Mucosa of stomach (tissue), 1 donor: ENCODE results near the gene MRPS15.

Experiments used
- H3K27me3 ChIP-seq: one replicate; pipeline ENCODE4 v1.7.0; 2013; ENCODE audit warnings: mild to moderate bottlenecking, low read length; ENCODE audit not compliant: control insufficient read depth, insufficient read depth
- H3K36me3 ChIP-seq: one replicate; pipeline ENCODE4 v1.7.0; 2013; ENCODE audit warnings: low read length; ENCODE audit not compliant: control insufficient read depth, insufficient read depth
- H3K4me1 ChIP-seq: one replicate; pipeline ENCODE4 v1.7.0; 2013; ENCODE audit warnings: mild to moderate bottlenecking, low read length; ENCODE audit not compliant: control insufficient read depth, insufficient read depth
- H3K4me3 ChIP-seq: one replicate; pipeline ENCODE4 v1.7.0; 2013; ENCODE audit warnings: low read length
- H3K9ac ChIP-seq: one replicate; pipeline ENCODE4 v1.7.0; 2013; ENCODE audit warnings: mild to moderate bottlenecking, low read length, moderate library complexity
- H3K9me3 ChIP-seq: one replicate; pipeline ENCODE4 v1.7.0; 2013; ENCODE audit warnings: mild to moderate bottlenecking, low read length, moderate library complexity; ENCODE audit not compliant: control insufficient read depth
- donor health status: Pancreatic carcinoma.

The MRPS15 gene

DNA sequence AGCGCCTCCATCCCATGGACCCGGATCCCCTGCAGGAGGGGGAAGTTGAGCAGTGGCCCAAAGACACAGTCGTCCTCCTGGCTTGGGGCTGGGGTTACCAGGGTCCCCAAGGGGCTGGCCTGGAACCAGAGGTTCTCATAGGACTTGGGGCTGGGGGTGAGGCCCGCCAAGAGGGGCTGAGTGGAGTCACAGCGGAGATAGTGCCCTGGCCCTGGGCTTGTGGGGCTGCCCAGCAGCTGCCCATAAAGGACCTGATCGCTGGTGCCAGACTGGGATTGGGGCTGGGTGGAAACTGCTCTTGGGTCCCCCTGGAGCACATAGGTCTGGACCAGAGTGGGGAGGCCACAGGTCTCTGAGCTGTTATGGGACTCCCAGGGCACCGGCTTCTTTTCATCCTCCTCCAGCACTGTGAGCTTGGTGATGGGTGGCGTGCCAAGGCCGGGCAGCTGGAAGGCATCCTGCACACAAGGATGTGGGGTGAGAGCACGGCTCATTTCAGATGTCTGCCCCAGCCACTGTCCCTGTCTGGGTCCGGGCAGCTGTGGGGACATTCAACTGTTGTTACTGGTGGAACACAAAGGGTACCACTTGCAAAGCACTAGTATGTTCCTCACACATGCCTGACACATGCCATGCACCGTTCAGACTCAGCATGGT lies 2.3 kb upstream of the MRPS15 start:
- Histone ChIP-seq H3K36me3 (no peaks in the 10 kb centered on the region), H3K9me3 (no peaks in the 10 kb centered on the region), H3K27me3 (no peaks in the 10 kb centered on the region), H3K4me1 (peaks cover 9% of the 10 kb centered on the region), H3K9ac (no peak overlapping the region), H3K4me3 (no peak overlapping the region)

DNA sequence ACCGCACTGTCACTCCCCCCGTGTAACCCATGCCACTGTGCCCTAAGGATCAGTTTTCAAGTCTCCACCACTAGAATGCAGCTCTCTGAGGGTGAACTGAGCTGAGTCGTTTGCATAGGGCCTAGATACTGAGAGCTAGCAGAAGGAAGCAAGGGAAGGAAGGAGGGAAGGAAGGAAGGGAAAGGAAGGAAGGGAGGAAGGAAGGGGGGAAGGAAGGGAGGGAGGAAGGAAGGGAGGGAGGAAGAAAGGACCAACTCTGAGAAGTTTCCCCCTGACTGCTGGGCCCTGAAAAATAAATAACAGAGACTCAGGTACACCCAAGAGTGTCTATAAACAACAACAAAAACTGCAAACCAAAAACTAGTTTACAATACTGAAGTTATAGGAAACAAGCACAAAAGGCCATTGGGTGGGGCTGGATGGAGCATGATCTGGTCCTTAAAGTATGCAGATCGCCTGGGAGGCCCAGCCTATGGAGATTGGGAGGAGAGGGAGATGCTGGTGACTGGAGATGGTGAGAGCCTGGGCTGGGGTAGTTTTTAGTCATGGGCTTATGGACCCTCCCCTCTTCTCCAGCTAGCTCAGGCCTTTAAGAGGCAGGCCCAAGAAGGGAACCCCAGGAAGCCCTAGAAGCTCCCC lies 1.7 kb upstream of the MRPS15 start:
- no peak overlapping the region for H3K9ac ChIP-seq
- no peak overlapping the region for H3K4me3 ChIP-seq
- H3K27me3 ChIP-seq = no peaks in the 10 kb centered on the region
- peaks cover 2% of the 10 kb centered on the region for H3K36me3 ChIP-seq
- peaks cover 9% of the 10 kb centered on the region for H3K4me1 ChIP-seq
- H3K9me3 ChIP-seq = no peaks in the 10 kb centered on the region

DNA sequence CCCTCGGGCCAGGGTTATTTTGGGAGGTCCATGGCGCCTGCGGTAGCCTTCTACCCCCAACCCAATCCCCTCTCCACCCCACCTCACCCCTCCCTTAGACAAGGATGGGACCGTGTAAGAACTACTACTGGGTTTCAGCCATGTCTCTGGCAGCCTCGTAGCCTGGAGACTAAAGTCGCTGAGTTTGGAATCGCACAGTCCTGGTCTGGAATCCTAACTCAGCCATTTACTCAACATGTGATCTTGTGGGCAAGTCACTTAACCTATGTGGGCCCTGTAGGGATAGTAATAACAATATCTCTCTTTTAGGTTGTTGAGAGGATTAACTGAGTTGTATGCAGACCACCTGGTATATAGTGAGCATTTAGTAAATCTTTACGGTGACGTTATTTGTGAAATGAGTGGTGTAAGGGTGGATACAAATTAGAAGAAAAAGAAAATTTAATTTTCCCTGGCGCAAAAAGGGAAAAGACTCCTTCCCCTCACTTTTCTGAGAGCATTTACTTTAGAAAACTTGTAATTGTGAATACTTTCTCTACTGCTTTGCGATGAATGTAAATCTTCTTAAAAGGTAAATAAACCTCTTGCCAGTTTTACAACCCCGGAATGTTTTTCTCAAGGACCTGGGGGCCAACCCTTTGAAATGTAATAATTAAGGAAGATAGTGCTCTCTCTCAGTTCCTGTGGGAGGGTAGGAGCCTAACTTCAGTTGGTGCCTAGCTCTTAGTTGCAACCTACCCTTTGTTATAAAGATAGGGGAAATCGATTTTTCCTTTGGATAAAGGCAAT lies 615 bp upstream of the MRPS15 start:
- H3K36me3 ChIP-seq = peaks cover 9% of the 10 kb centered on the region
- H3K9ac ChIP-seq = peak overlapping the region; percentile 76
- H3K27me3 ChIP-seq = no peaks in the 10 kb centered on the region
- peaks cover 9% of the 10 kb centered on the region for H3K4me1 ChIP-seq
- no peaks in the 10 kb centered on the region for H3K9me3 ChIP-seq
- peak overlapping the region; percentile 62 for H3K4me3 ChIP-seq

DNA sequence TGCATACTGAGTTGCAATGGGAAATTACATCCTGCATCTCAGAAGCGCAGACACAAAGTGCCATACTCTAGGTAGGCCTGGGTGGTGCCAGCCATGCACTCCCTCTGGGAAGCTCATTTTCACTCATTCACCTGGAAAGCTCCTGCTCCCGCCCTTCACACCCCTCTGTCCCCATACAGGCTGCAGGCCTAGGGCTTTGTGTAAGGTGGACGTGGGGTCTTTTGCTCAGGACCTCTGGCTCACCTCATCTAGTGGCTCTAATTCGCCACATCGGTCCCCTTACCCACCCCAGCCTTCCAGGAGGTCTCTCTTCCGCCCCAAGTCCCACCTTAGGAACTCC lies 751 bp downstream of the MRPS15 start:
- Histone ChIP-seq H3K9ac (peak overlapping the region; percentile 76), H3K4me3 (peak overlapping the region; percentile 62)

DNA sequence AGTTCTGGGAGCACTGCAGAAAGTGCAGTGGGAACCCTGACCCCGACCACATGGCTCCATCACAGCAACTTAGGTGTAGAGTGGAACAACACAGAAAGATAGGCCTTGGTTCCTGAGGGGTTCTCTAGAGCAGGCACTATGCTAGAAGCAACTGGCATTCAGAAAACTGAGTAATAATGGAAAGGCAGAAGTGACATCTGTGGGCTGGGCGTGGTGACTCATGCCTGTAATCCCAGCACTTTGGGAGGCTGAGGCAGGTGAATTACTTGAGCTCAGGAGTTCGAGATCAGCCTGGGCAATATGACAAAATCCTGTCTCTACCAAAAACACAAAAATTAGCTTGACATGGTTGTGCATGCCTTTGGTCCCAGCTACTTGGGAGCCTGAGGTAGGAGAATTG lies 5.3 kb downstream of the MRPS15 start:
- Histone ChIP-seq H3K4me1 (no peaks in the 10 kb centered on the region), H3K9ac (no peak overlapping the region), H3K36me3 (peaks cover 16% of the 10 kb centered on the region)

More for the DNA sequence above, 751 bp downstream of the MRPS15 start:
- Histone ChIP-seq H3K27me3 (no peaks in the 10 kb centered on the region), H3K9me3 (no peaks in the 10 kb centered on the region), H3K4me1 (peaks cover 9% of the 10 kb centered on the region), H3K36me3 (peaks cover 9% of the 10 kb centered on the region)

DNA sequence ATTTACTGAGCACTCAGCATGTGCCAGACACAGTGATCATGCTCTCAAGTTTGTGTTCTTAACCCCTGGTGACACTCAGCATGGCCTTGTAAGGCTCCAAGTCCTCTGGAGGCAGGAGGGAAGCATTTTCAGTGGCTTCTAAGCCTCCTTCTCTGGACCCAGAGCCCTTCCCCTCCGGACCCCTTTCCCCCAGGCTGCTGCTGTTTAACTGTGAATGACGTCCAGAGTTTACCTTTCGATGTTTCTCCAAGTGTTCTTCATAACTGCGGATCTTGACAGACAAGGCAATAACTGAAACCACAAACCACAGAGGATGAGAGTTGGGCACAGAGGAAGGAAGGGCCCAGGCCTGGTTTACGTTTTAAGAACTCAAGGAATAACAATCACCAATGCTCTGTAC lies 6.5 kb downstream of the MRPS15 start:
- no peak overlapping the region for H3K4me3 ChIP-seq
- H3K27me3 ChIP-seq = no peaks in the 10 kb centered on the region
- H3K9ac ChIP-seq = no peak overlapping the region
- no peaks in the 10 kb centered on the region for H3K9me3 ChIP-seq
- no peaks in the 10 kb centered on the region for H3K4me1 ChIP-seq
- H3K36me3 ChIP-seq = peaks cover 16% of the 10 kb centered on the region

More for the DNA sequence above, 5.3 kb downstream of the MRPS15 start:
- Histone ChIP-seq H3K27me3 (no peaks in the 10 kb centered on the region), H3K9me3 (no peaks in the 10 kb centered on the region), H3K4me3 (no peak overlapping the region)

DNA sequence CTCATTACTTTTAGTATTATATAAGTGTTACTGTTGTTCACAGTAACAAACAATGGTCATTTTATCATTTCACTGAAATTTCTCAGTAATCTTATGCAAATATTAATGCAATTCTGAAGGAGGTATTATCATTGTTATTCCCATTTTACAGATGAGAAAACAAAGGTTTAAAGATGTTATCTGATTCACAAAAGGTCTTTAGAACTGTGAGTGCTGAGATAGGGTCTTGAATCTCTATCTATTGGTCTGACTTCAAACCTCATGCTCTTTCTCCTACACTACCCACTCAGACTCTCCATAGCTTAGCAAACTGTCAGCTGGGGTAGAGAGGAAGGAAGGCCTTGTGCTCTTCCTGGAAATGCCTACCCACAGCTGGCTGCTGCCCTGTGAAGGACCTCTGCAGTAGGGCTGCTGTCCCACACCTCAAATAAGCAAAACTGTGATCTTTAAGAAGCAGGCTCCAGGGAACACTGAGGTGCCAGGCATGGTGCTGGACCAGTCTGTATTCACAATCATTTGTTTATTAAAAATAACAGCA lies 7.7 kb downstream of the MRPS15 start:
- Histone ChIP-seq H3K9me3 (no peaks in the 10 kb centered on the region), H3K9ac (no peak overlapping the region), H3K36me3 (peaks cover 16% of the 10 kb centered on the region), H3K4me3 (no peak overlapping the region), H3K4me1 (no peaks in the 10 kb centered on the region), H3K27me3 (no peaks in the 10 kb centered on the region)

DNA sequence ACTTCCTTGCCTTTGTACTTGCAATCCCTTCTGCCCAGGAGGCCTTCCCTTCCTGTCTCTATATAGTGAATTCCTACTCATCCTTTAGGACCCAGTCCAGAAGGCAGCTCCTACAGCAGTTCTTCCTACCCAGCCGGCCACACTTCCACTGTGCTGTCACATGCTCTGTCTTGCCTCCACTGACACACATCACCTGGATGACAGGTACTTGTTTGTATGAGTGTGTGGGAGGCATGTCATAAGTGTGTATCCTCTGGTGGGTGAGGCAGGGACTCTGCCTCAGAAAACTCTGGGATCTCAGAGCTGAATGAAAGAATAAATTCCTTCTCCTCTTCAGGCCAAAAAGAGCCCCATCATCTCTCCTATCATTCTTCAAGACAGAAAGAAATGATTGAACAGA lies 8.8 kb downstream of the MRPS15 start:
- Histone ChIP-seq H3K9ac (no peak overlapping the region), H3K4me3 (no peak overlapping the region), H3K9me3 (no peaks in the 10 kb centered on the region), H3K4me1 (no peaks in the 10 kb centered on the region), H3K27me3 (no peaks in the 10 kb centered on the region), H3K36me3 (peaks cover 9% of the 10 kb centered on the region)

DNA sequence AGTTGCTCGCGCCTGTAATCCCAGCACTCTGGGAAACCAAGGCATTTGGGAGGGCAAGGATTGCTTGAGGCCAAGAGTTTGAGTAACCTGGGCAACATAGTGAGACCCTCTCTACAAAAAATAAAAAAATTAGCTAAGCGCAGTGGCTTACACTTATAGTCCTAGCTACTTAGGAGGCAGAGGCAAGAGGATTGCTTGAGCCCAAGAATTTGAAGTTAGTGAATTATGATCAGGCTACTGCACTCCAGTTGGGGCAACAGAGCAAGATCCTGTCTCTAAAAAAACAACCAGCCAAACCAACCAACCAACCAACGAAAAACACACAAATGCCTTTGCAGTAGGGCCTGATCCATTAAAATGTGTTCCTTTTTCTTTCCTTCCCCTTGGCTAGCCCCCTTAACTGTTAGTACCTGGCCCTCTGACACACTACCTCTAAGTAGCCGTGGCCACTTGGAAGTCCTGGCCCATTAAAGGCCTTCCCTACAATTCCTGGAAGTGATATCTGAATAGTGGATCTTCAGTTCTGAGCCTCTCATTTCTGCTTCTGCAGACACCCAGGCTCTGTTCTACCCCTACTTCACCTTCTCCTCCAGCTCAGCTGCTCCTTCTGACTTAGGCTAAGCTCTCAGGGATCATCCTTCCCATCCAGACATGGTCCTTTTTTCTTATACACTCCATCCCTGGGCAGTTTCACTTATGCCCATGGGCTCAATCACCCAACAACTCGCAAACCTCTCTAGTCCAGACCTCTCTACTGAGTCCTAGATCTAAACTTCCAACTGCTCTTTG lies 10.4 kb downstream of the MRPS15 start:
- H3K9me3 ChIP-seq = no peaks in the 10 kb centered on the region
- no peak overlapping the region for H3K4me3 ChIP-seq
- peaks cover 4% of the 10 kb centered on the region for H3K4me1 ChIP-seq
- H3K27me3 ChIP-seq = no peaks in the 10 kb centered on the region
- H3K9ac ChIP-seq = no peak overlapping the region
- peaks cover 7% of the 10 kb centered on the region for H3K36me3 ChIP-seq

DNA sequence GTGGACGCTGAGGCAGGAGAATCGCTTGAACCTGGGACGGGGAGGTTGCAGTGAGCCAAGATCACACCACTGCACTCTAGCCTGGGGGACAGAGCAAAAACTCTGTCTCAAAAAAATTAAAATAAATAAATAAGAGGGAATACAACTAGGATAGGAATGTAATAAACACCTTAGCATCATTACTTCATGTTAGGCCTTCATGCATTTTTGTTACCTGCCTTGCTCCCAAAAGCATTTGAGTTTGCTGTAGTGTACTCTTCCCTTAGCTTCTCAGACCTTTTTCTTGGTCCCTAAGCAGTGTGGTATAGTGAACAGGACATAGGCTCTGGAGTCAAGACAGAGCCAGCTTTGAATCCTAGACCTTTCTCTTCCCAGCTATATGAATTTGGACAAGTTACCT lies 11.1 kb downstream of the MRPS15 start:
- Histone ChIP-seq H3K36me3 (peaks cover 7% of the 10 kb centered on the region), H3K4me1 (peaks cover 4% of the 10 kb centered on the region), H3K4me3 (no peak overlapping the region), H3K9ac (no peak overlapping the region), H3K27me3 (no peaks in the 10 kb centered on the region), H3K9me3 (no peaks in the 10 kb centered on the region)

DNA sequence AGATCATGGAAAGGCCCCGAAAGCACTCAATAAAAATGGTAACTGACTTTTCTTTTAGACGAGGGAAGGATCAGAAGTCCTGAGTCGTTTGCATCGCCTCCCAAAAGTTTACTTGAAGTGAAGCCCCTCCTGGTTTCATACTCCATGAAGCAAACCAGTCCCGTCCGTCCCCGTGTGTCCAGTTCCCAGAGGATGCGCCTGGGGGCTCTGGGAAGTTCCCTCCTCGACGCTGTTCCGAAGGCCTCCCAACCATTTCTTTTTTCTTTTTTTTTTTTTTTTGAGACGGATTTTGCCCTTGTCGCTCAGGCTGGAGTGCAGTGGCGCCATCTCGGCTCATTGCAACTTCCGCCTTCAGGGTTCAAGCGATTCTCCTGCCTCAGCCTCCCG lies 13.3 kb downstream of the MRPS15 start:
- Histone ChIP-seq H3K27me3 (no peaks in the 10 kb centered on the region), H3K9me3 (no peaks in the 10 kb centered on the region), H3K4me3 (peak overlapping the region; percentile 64), H3K9ac (peak overlapping the region; percentile 93), H3K4me1 (peaks cover 4% of the 10 kb centered on the region), H3K36me3 (peaks cover 7% of the 10 kb centered on the region)
